GM12878 (cell line): ENCODE results near the gene TNIP3.

ENCODE experiments used
- CTCF ChIP-seq, 3 experiments: IDR thresholded peaks in 2 of 3; conservative IDR thresholded peaks in 1 of 3; 2 replicates each; pipeline ENCODE4 v1.5.1; 2011; ENCODE audit warnings: low read depth in 3 of 3, low read length in 3 of 3, mild to moderate bottlenecking in 3 of 3, control low read depth in 2 of 3, moderate library complexity in 2 of 3, inconsistent platforms in 1 of 3, mixed read lengths in 1 of 3; ENCODE audit not compliant: control insufficient read depth in 2 of 3, insufficient read depth in 1 of 3; ENCODE audit errors: extremely low read depth in 1 of 3
- EGR1 ChIP-seq, 2 experiments: IDR thresholded peaks; 1 replicate in 1 of 2; 2 replicates in 1 of 2; pipeline ENCODE4 v1.6.1; 2011 to 2012; ENCODE audit warnings: low read depth in 2 of 2, low read length in 2 of 2, borderline replicate concordance in 1 of 2, mild to moderate bottlenecking in 1 of 2, moderate library complexity in 1 of 2
- KAT2A ChIP-seq: conservative IDR thresholded peaks from 2 replicates; pipeline ENCODE4 v1.6.1; 2011; ENCODE audit warnings: low read depth, low read length; ENCODE audit not compliant: control insufficient read depth
- NFYB ChIP-seq: IDR thresholded peaks from 2 replicates; pipeline ENCODE4 v1.6.1; 2011; ENCODE audit warnings: low read depth, mild to moderate bottlenecking, low read length, improper control_type of control experiment, moderate library complexity; ENCODE audit not compliant: insufficient read depth
- POLR2A ChIP-seq: IDR thresholded peaks from 2 replicates; pipeline ENCODE4 v1.6.1; 2011; ENCODE audit warnings: low read depth, mild to moderate bottlenecking, low read length
- RAD21 ChIP-seq: IDR thresholded peaks from 2 replicates; pipeline ENCODE4 v1.6.1; 2011; ENCODE audit warnings: mild to moderate bottlenecking, low read depth, low read length, moderate library complexity; ENCODE audit not compliant: insufficient read depth
- YBX1 ChIP-seq: fragments of 450-650 bp; IDR thresholded peaks from 2 replicates; pipeline ENCODE4 v1.6.1; 2016; ENCODE audit warnings: antibody characterized with exemption

GRCh38 chr4:121155893-121156292 lies 8.2 kb downstream of the TNIP3 start:
- no peak for TF ChIP-seq NFYB
- no peak for TF ChIP-seq YBX1
- TF ChIP-seq RAD21 = no peak
- no peak for TF ChIP-seq POLR2A
- TF ChIP-seq CTCF (IDR thresholded peaks at IDR 0.05 in 2 of 3, conservative IDR thresholded peaks at IDR 0.05 in 1 of 3; ENCODE audit: control insufficient read depth in 2 of 3, extremely low read depth in 1 of 3, insufficient read depth in 1 of 3, low read depth in 3 of 3, low read length in 3 of 3) = no peak
- TF ChIP-seq KAT2A = no peak
- no peak for TF ChIP-seq EGR1 (IDR thresholded peaks at IDR 0.05; ENCODE audit: borderline replicate concordance in 1 of 2, low read depth in 2 of 2, low read length in 2 of 2)
